Measurements from ENCODE around the gene LRFN4.

- TF ChIP-seq ZNF274 (IDR thresholded peaks at IDR 0.05; ENCODE audit: low read depth, low read length): no peak
- no peak for TF ChIP-seq YY1 (IDR thresholded peaks at IDR 0.05; ENCODE audit: insufficient read depth, insufficient read length)
- TF ChIP-seq SUZ12 (IDR thresholded peaks at IDR 0.05; ENCODE audit: extremely low read depth, insufficient read depth, insufficient read length): no peak
These were observed 18.5 kb downstream of the LRFN4 start for GRCh38 chr11:66875378-66875777.
